HepG2 (cell line): ENCODE results near the gene SMAD6. TPM values are rescaled to one million over a fixed set of nuclear protein-coding genes. Genes with fewer than 3 reads are reported as not detected.

Source experiments
- ATAC-seq: fragments of 200-7000 bp; cut with Tn5 transposase; 3 replicates; pipeline ENCODE4 v1.9.1; 2020; ENCODE audit warnings: mild to moderate bottlenecking, moderate library complexity
- BruUV-seq: library from RNA; stranded (reverse); fragments of 400-500 nt; replicated peaks from 2 replicates; lab custom pipeline; 2021; lab: Mats Ljungman, UMichigan
- CTCF ChIA-PET: fragments of 300-600 bp; formaldehyde crosslinking; extraction: SDS; loops from one replicate; lab custom pipeline; 2021; ENCODE audit warnings: low total read pairs, inconsistent platforms, low intra/inter-chr PET ratio; lab: Yijun Ruan, JAX
- POLR2A ChIA-PET: fragments of 350-600 bp; sonication (Branson Sonifier 250); formaldehyde crosslinking; loops from one replicate; lab custom pipeline; 2020; ENCODE audit warnings: antibody characterized with exemption, inconsistent platforms; lab: Yijun Ruan, JAX
- DNase-seq: peaks from one replicate; pipeline ENCODE4 v3.0.0-alpha.2; 2015; ENCODE audit warnings: low spot score
- FAIRE-seq: peaks from 3 replicates; lab custom pipeline; 2011; peaks lifted over from hg19 to GRCh38; lab: Jason Lieb, UNC
- H2AFZ ChIP-seq: one replicate; pipeline ENCODE4 v1.6.1; 2011; ENCODE audit warnings: low read length, inconsistent platforms
- H3K27ac ChIP-seq: fragments of 300-600 bp; 3 replicates; pipeline ENCODE4 v1.8.0; 2011; ENCODE audit warnings: mixed run types, mild to moderate bottlenecking, mixed read lengths, low read length, inconsistent platforms; ENCODE audit not compliant: insufficient read depth; ENCODE audit errors: extremely low read length
- H3K27me3 ChIP-seq, 2 experiments: fragments of 200-600 bp in 1 of 2; 2 replicates in 1 of 2; 3 replicates in 1 of 2; pipeline versions ENCODE4 v1.6.0 to v1.8.0; 2011; ENCODE audit warnings: low read length in 2 of 2, mild to moderate bottlenecking in 2 of 2, moderate library complexity in 2 of 2, inconsistent platforms in 1 of 2; ENCODE audit not compliant: insufficient read depth in 2 of 2, control insufficient read depth in 1 of 2
- H3K36me3 ChIP-seq, 2 experiments: fragments of 200-600 bp in 1 of 2; replicated peaks in 1 of 2; 2 replicates in 1 of 2; 3 replicates in 1 of 2; pipeline versions ENCODE4 v1.5.1 to v1.8.0; 2011; ENCODE audit warnings: low read length in 2 of 2, inconsistent platforms in 1 of 2; ENCODE audit not compliant: insufficient read depth in 2 of 2, control insufficient read depth in 1 of 2
- H3K4me1 ChIP-seq: 2 replicates; pipeline ENCODE4 v1.5.1; 2012; ENCODE audit warnings: low read length, inconsistent platforms; ENCODE audit not compliant: insufficient read depth
- H3K4me2 ChIP-seq: 2 replicates; pipeline ENCODE4 v1.6.0; 2011; ENCODE audit warnings: low read depth, low read length, inconsistent platforms
- H3K4me3 ChIP-seq, 3 experiments: fragments of 200-600 bp in 1 of 3; sonication (generic), shearing (Covaris generic) in 1 of 3; replicated peaks in 1 of 3; 2 replicates each; pipeline ENCODE4 v1.5.1; 2011 to 2016; ENCODE audit warnings: low read length in 3 of 3, inconsistent platforms in 2 of 3, low read depth in 2 of 3, mild to moderate bottlenecking in 2 of 3, control low read depth in 1 of 3, mixed read lengths in 1 of 3; ENCODE audit not compliant: insufficient read depth in 1 of 3
- H3K79me2 ChIP-seq: one replicate; pipeline ENCODE4 v1.6.1; 2011; ENCODE audit warnings: low read length, inconsistent platforms; ENCODE audit not compliant: insufficient read depth
- H3K9ac ChIP-seq: 2 replicates; pipeline ENCODE4 v1.6.0; 2011; ENCODE audit warnings: mild to moderate bottlenecking, low read depth, low read length, inconsistent platforms; ENCODE audit not compliant: insufficient read depth
- H3K9me3 ChIP-seq: 2 replicates; pipeline ENCODE4 v1.5.1; 2012; ENCODE audit warnings: mild to moderate bottlenecking, low read length
- H4K20me1 ChIP-seq: 2 replicates; pipeline ENCODE4 v1.6.0; 2011; ENCODE audit warnings: inconsistent platforms, mild to moderate bottlenecking, low read length, moderate library complexity; ENCODE audit not compliant: insufficient read depth
- EHMT2 ChIP-seq: fragments of 200-600 bp; sonication (generic); IDR thresholded peaks from 2 replicates; pipeline ENCODE4 v1.7.0; 2017; ENCODE audit warnings: antibody characterized with exemption, low read depth, low read length, borderline replicate concordance
- FOSL2 ChIP-seq: sonication (generic); formaldehyde crosslinking; IDR thresholded peaks from 2 replicates; pipeline ENCODE4 v1.4.0; 2020; ENCODE audit warnings: missing genetic modification reagents
- HNF1A ChIP-seq, 2 experiments: sonication (generic) in 1 of 2; formaldehyde crosslinking in 1 of 2; IDR thresholded peaks; 2 replicates each; pipeline versions ENCODE4 v1.4.0 to v1.6.1; 2016 to 2020; ENCODE audit warnings: borderline replicate concordance in 1 of 2, low read depth in 1 of 2, mild to moderate bottlenecking in 1 of 2, missing genetic modification reagents in 1 of 2
- MLLT10 ChIP-seq: sonication (generic); formaldehyde crosslinking; IDR thresholded peaks from 2 replicates; pipeline ENCODE4 v1.4.0; 2020; ENCODE audit warnings: missing genetic modification reagents
- NFIB ChIP-seq: sonication (generic); formaldehyde crosslinking; IDR thresholded peaks from 2 replicates; pipeline ENCODE4 v1.9.0; 2021; ENCODE audit warnings: missing genetic modification reagents, mild to moderate bottlenecking, borderline replicate concordance
- NONO ChIP-seq, 2 experiments: fragments of 450-650 bp in 1 of 2; sonication (generic) in 1 of 2; formaldehyde crosslinking in 1 of 2; IDR thresholded peaks in 1 of 2; conservative IDR thresholded peaks in 1 of 2; 2 replicates each; pipeline versions ENCODE4 v1.6.1 to v1.8.0; 2017 to 2022; ENCODE audit warnings: mild to moderate bottlenecking in 1 of 2, missing genetic modification reagents in 1 of 2, moderate library complexity in 1 of 2
- PCBP2 ChIP-seq: fragments of 200-400 bp; formaldehyde crosslinking; optimal IDR thresholded peaks from 2 replicates; pipeline ENCODE3; 2018; ENCODE audit warnings: low read length, low read depth; ENCODE audit not compliant: poor library complexity, severe bottlenecking
- POGZ ChIP-seq: sonication (generic); formaldehyde crosslinking; IDR thresholded peaks from 2 replicates; pipeline ENCODE4 v1.4.0; 2020; ENCODE audit warnings: mild to moderate bottlenecking, missing genetic modification reagents
- PTBP1 ChIP-seq: fragments of 200-400 bp; formaldehyde crosslinking; IDR thresholded peaks from 2 replicates; pipeline ENCODE4 v1.6.1; 2018; ENCODE audit warnings: low read length, low read depth; ENCODE audit not compliant: poor library complexity, severe bottlenecking
- SMARCE1 ChIP-seq: fragments of 450-650 bp; IDR thresholded peaks from 2 replicates; pipeline ENCODE4 v1.6.1; 2017; ENCODE audit warnings: borderline replicate concordance
- ZNF180 ChIP-seq: sonication (generic); formaldehyde crosslinking; IDR thresholded peaks from 2 replicates; pipeline ENCODE4 v1.4.0; 2020; ENCODE audit warnings: low read depth, missing genetic modification reagents, borderline replicate concordance
- ZNF382 ChIP-seq: sonication (generic); formaldehyde crosslinking; IDR thresholded peaks from 2 replicates; pipeline ENCODE4 v1.5.0; 2020; ENCODE audit warnings: missing genetic modification reagents, mild to moderate bottlenecking, borderline replicate concordance
- ZNF75D ChIP-seq: sonication (generic); formaldehyde crosslinking; IDR thresholded peaks from 2 replicates; pipeline ENCODE4 v1.8.1; 2023; ENCODE audit warnings: missing genetic modification reagents, mild to moderate bottlenecking, borderline replicate concordance
- ZSCAN29 ChIP-seq: sonication (generic); formaldehyde crosslinking; conservative IDR thresholded peaks from 2 replicates; pipeline ENCODE4 v1.4.0; 2020; ENCODE audit warnings: mild to moderate bottlenecking, missing genetic modification reagents
- WGBS: methylation state at CpG from one replicate; pipeline ENCODE4 v1.1.6; 2017; ENCODE audit warnings: low lambda C conversion rate; 5-methylcytosine and 5-hydroxymethylcytosine counted together
- in situ Hi-C: cut with HindIII; loops from 2 replicates; pipeline ENCODE4 v1.10.0; 2017; ENCODE audit warnings: low pct_unique_long_range_greater_than_20kb; ENCODE audit not compliant: extremely low pct_ligation_motif_present
- intact Hi-C: fragments of 100-400 bp; cut with micrococcal nuclease; formaldehyde crosslinking; loops from one replicate; pipeline ENCODE4 v1.10.0; 2022; ENCODE audit not compliant: unreplicated experiment
- polyA plus RNA-seq, 8 experiments: library from polyadenylated mRNA; depleted of rRNA in 3 of 8; stranded (reverse) in 7 of 8; unstranded in 1 of 8; fragments of >200 nt; fragmentation: Illumina TruSeq in 4 of 8; extraction: Trizol in 4 of 8; gene quantifications; 2 replicates each; pipeline versions ENCODE4 v1.2.1 to v1.2.3, GENCODE V29; 2011 to 2016; ENCODE audit warnings: low read depth in 4 of 8, missing spikeins in 1 of 8, mixed read lengths in 1 of 8; ENCODE audit not compliant: insufficient read depth in 1 of 8
- total RNA-seq, 5 experiments: library from RNA; depleted of rRNA; stranded (reverse); fragments of >200 nt; fragmentation: Illumina TruSeq; extraction: Trizol; gene quantifications; 2 replicates each; pipeline ENCODE4 v1.2.3, GENCODE V29; 2016; ENCODE audit warnings: low read depth in 1 of 5
- TF ChIP-seq, protein P1 (sequence below): IDR thresholded peaks from 2 replicates; pipeline ENCODE4 v1.6.1; 2018; ENCODE audit warnings: missing genetic modification reagents, mild to moderate bottlenecking, missing compliant biosample characterization
- TF ChIP-seq, protein P2 (sequence below): sonication (generic); formaldehyde crosslinking; IDR thresholded peaks from 2 replicates; pipeline ENCODE4 v1.8.0; 2022; ENCODE audit warnings: mild to moderate bottlenecking, missing genetic modification reagents, moderate library complexity

The SMAD6 gene
- total and polyA plus RNA-seq, 2 of the 13 experiments (the other 11 are each of a cell fraction or from before 2014, with no cell fraction given): 3.3 to 4.4 TPM

GRCh38 chr15:66680502-66680901 is 21.5 kb upstream of the SMAD6 start (continued):
- TF ChIP-seq HNF1A (IDR thresholded peaks at IDR 0.05; ENCODE audit: low read depth): no peak
- no peak for TF ChIP-seq HNF1A (CRISPR knock-in tag; IDR thresholded peaks at IDR 0.05; ENCODE audit: borderline replicate concordance)
- no peak for TF ChIP-seq PCBP2
- TF ChIP-seq PTBP1: no peak
- no peak for TF ChIP-seq ZNF180 (CRISPR knock-in tag)
- no peak for TF ChIP-seq NFIB (CRISPR knock-in tag)
- TF ChIP-seq FOSL2 (CRISPR knock-in tag): no peak

DNA sequence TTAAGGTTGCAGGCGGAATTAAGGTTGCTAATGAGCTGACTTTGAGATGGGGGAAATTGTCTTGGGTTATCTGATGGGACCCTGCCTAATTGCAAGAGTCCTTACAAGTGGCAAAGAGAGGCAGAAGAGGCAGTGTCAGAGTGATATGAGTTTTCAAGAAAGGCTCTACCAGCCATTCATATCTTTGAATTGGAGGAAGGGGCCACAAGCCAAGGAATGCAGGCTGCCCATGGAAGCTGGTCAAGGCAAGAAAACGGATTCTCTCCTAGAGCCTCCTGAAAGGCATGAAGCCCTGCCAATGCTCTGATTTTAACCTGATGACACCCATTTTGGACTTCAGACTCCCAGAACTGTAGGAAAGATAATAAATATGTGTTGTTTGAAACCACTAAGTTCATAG is 20.6 kb upstream of the SMAD6 start:
- no peak for FAIRE-seq
- intact Hi-C loops: no loop called here

More for the DNA sequence above, 20.6 kb upstream of the SMAD6 start:
- in situ Hi-C loops: no loop called here
- Histone ChIP-seq H3K27me3 (no peaks in the 10 kb centered on the region), H4K20me1 (no peaks in the 10 kb centered on the region), H3K4me1 (peaks cover 35% of the 10 kb centered on the region), H2AFZ (no peak overlapping the region), H3K4me2 (no peak overlapping the region), H3K27ac (no peak overlapping the region), H3K79me2 (no peaks in the 10 kb centered on the region), H3K4me3 (no peak overlapping the region), H3K36me3 (no peaks in the 10 kb centered on the region; a peak in 1 of 5 replicates), H3K9ac (no peak overlapping the region), H3K9me3 (peaks cover 8% of the 10 kb centered on the region; the same call in 1 of the 2 replicates)
- ChIA-PET CTCF (no interaction called here), POLR2A (no interaction called here)
- BruUV-seq: no TSS peak
- TF ChIP-seq, protein P1, sequence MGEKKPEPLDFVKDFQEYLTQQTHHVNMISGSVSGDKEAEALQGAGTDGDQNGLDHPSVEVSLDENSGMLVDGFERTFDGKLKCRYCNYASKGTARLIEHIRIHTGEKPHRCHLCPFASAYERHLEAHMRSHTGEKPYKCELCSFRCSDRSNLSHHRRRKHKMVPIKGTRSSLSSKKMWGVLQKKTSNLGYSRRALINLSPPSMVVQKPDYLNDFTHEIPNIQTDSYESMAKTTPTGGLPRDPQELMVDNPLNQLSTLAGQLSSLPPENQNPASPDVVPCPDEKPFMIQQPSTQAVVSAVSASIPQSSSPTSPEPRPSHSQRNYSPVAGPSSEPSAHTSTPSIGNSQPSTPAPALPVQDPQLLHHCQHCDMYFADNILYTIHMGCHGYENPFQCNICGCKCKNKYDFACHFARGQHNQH (CRISPR knock-in tag): no peak
- TF ChIP-seq POGZ (CRISPR knock-in tag) (no peak), MLLT10 (CRISPR knock-in tag) (no peak), NONO (IDR thresholded peaks at IDR 0.05) (no peak), NONO (CRISPR knock-in tag; conservative IDR thresholded peaks at IDR 0.05) (no peak), ZSCAN29 (no peak), ZNF382 (no peak), ZNF75D (CRISPR knock-in tag) (no peak), SMARCE1 (no peak), EHMT2 (no peak)
- TF ChIP-seq, protein P2, sequence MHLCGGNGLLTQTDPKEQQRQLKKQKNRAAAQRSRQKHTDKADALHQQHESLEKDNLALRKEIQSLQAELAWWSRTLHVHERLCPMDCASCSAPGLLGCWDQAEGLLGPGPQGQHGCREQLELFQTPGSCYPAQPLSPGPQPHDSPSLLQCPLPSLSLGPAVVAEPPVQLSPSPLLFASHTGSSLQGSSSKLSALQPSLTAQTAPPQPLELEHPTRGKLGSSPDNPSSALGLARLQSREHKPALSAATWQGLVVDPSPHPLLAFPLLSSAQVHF (CRISPR knock-in tag): no peak
- no peak for DNase-seq
- no peak for ATAC-seq
- WGBS: 100% methylated on average over 2 of the region's 2 CpGs
